SHP77 (cell line): ENCODE data around the gene MAP4K4.
"Not testable (repeated sequence)": the region's sequence is repeated elsewhere in the genome, so short reads cannot be mapped to it uniquely, and the experiment has no call there.

ENCODE experiments used
- DNase-seq, 2 experiments: peaks; one replicate each; lab custom pipeline; 2025; lab: John Stamatoyannopoulos, UW

Gene MAP4K4

GRCh38 chr2:101768556-101769220, 71.2 kb downstream of the MAP4K4 start:
- DNase-seq = no peak

GRCh38 chr2:101769726-101770125, 72.2 kb downstream of the MAP4K4 start:
- DNase-seq = not testable (repeated sequence)

GRCh38 chr2:101770726-101771125, 73.2 kb downstream of the MAP4K4 start:
- DNase-seq = peak; percentile 36 to 37

DNA sequence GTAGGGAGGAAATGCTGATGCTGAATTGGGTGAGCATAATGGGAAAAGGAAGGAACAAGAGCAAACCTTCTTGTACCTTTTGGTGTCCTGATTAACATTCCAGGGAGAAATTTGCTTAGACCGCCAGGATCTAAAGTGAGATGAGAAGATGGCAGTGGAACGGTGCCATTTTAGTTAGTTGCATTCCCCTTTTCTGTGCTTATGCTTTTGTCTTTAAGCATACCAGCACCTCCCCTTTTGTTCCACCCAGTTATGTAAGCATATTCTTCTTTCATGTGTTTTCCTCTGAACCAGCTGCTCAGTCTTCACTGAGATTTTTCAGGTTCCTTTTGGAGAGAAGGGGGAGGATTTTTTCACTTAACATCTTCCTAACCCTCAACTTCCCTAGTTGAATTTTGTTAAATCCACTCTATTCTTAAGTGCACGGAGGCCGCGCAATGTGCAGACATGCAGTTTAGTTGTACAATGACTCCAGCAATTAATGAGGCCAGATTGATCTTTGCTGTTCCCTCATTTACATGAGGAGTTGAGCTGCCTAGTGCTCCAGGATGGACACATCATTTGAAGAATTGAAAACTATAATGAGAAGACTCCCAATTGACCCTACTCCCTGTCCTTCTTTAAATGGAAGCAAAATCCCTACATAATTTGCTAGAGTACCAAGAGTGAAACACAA, 73.9 kb downstream of the MAP4K4 start:
- no peak for DNase-seq

- no peak for DNase-seq
These were observed 74.4 kb downstream of the MAP4K4 start for GRCh38 chr2:101771910-101772321.

DNA sequence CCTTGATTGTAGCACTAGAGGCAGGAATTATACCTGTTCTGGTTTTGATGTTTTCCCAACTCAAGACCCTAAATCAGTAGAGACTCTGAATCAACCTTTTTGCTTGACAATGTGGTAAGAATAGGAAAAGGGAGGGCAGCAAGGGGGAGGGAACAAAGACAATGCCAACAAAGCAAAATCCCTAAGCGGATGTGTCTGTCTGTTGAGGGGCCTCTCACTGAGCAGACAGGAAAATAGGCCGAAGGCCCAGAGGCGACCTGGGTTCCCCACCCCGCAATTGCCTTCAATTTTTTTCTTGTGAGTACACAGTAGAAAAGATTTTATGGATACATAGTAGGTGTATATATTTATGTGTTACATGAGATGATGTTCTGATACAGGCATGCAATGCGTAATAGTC, 75.6 kb downstream of the MAP4K4 start:
- no peak for DNase-seq

- DNase-seq = not testable (repeated sequence)
These were observed 76.5 kb downstream of the MAP4K4 start for GRCh38 chr2:101773961-101774360.

- DNase-seq = no peak
These were observed 77.6 kb downstream of the MAP4K4 start for GRCh38 chr2:101775092-101775491.

DNA sequence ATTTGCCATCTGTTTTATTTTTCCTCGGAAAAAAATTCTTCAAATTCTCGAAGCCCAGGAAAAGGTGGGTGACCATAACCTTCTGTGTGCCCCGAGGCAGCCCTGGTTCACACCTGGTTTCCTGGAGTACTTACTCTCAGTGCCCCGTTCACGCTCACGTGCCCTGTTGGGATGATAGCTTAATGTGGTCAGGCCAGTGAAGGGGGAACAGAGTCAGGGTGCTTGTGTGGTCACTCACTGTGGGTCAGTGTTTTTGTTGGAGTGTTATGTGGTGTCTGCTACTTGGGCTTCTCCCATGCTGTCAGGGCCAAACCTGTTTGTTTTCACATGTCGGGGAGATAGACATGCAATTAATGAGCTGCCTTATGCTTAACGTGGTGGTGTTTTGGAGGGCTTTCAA, 78.1 kb downstream of the MAP4K4 start:
- no peak for DNase-seq

DNA sequence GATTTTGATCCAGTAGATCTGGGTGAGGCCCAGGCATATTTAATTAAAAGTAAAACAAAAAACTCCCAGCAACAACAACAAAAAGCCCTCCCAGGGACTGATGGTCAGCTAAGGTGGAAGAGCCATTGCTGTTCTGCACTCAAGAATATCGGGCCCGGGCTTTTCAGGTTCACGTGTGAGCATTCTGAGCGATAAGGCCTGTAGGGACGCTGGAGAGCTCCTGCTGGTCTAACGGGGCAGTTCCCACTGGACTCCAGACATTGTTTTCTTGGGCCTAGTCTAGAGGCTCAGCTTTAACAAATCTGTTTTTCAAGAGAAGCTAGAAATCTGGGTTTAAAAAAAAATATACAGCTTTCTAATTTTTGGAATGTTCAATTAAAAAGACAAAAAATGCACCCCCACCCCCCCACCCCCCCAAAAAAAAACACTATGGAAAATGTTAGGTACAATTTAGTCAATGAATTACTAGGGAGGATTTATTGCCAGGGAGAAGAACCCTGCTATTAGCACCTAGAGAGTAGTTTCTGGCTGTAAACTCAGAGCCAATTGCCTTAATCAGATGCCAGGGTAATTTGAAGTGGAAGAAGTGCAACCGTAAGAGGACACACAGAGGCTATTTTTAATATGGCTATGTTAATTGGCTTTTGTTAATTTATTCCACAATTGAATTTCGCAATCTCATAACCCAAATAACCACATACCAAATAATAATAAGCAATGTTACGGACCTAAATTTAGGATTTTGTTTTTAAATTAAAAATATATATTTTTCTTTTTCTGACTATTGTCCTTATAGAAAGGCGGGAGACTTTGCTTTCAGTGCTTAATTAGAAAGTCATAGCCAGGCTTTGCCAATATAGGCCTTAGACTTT, 78.9 kb downstream of the MAP4K4 start:
- DNase-seq = no peak

GRCh38 chr2:101777337-101777736, 79.8 kb downstream of the MAP4K4 start:
- DNase-seq = no peak

DNA sequence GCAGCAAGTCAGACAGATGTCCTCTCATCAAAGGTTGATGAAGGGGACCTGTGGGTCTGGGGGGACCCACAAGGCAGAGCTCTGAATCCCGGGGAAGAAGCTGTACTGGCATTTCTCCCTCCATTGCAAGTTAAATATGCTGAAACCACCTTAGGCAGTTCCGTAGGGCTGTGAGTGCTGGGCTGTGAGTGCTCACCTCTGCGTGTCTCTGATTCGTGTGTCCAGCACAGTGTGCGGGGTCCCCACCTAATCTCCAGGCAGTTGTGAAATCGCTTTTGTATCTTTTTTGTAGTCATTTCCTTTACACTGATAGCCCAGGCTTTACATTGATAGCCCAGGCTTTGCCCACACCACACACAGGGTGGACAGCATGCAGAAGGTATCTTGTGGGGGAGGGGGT, 80.6 kb downstream of the MAP4K4 start:
- DNase-seq = no peak

GRCh38 chr2:101779190-101779589, 81.7 kb downstream of the MAP4K4 start:
- no peak for DNase-seq

DNA sequence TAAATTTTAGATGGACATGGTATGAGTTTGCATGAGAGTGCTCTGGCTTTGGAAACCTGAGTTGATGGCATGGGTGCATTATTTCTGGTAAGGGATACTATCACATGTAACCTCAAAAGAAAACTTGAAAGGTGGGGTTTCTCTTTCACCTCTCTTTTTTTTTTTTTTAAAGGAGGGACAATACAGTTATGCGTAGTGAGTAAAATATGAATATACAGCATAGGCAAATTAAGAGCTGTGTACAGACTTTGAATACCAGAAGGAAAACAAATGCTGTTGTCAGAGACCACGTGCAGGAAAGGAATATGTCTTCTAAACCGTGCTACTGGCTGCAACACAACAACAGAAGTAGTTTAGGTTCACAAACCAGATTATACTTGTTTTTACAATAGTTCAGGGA, 82.1 kb downstream of the MAP4K4 start:
- DNase-seq = no peak

GRCh38 chr2:101781326-101781725, 83.8 kb downstream of the MAP4K4 start:
- DNase-seq = no peak

GRCh38 chr2:101781791-101782426, 84.4 kb downstream of the MAP4K4 start:
- no peak for DNase-seq

DNA sequence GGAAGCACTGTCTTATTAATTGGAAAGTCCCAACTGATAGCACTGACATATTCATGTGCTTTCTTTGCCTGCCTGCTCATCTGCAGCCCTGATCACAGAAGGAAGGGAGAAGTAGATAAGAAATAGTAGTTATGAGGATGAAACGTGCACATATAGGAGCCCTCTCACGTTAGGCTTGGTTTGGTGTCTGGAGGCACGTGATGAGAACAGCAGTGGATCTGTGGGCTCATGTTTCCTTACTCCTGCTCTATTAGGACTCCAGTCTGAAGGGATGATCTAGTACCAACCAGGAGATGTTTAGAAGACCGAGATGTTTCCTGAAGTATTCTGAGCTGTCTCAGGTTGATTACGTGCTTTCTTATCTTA, 84.9 kb downstream of the MAP4K4 start:
- no peak for DNase-seq

- no peak for DNase-seq
These were observed 89.6 kb downstream of the MAP4K4 start for GRCh38 chr2:101787097-101787496.

DNA sequence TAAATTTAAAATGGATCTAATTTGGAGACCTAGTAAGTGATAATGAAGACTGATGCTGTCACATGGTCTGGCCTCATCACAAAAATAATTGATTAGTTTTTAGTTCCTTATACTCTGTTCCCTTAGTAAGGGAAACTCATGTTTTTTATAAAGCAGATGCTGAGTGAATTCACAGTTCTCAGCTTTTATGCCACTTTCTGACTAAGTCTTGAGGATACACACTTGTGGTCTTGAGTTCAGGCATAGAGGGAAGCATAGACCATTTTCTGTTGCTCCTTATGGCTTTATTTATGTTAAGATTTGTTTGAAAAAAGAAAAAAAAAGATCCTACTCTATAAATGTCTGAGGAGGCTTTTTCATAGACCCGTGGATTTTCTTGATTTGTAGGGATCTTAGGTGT, 91.1 kb downstream of the MAP4K4 start:
- DNase-seq = no peak

DNA sequence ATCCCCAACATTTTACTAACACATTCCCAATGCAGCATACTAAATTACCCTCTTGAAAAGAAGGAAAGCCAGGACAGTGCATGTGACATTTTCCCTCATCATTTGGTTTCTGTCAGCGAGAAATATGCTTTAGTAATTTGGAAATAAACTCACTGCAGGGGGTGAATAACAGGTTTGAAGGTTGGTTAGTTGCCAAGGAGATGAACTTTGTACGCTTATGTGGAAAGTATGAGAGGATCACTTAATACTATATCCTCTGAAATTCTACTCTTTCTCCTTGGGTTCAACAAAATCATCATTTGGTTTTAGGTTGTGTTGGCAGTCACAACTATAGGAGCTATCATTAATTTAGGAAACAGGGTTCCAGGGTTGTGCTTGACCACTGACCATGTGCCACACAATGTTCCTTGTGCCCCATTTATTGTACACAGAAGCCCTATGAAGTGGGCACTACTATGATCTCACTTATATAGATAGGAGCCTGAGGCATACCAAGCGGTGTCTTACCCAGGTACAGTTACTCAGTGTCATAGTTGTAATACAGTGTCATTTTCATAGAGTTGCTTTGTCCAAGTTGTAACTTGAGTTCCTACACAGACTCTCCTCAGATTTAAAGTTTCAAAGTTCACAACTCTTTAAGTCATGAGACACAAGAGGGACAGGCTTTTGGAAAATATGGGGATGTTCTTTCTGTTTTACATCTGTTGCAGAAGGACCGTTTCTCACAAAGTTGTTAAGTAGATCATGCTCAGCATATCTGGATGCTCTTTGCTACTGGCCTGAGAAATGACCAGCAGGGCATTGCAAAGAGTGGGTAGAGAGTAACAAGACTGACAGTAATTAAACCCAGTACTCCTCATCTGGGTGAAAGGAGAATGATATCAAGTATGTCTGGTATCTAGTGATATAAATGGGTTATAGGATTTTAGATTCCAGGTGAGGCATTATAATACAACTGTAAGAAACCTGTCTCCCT, 91.8 kb downstream of the MAP4K4 start:
- DNase-seq = no peak

- no peak for DNase-seq
These were observed 92.9 kb downstream of the MAP4K4 start for GRCh38 chr2:101790416-101790815.
